ENCODE data around the gene SASH3. TPM values are rescaled to one million over a fixed set of nuclear protein-coding genes. Genes with fewer than 3 reads are reported as not detected.

Gene SASH3
- polyA plus RNA-seq, 1 of the 3 experiments (the other 2 are of a cell fraction), result not detected

DNA sequence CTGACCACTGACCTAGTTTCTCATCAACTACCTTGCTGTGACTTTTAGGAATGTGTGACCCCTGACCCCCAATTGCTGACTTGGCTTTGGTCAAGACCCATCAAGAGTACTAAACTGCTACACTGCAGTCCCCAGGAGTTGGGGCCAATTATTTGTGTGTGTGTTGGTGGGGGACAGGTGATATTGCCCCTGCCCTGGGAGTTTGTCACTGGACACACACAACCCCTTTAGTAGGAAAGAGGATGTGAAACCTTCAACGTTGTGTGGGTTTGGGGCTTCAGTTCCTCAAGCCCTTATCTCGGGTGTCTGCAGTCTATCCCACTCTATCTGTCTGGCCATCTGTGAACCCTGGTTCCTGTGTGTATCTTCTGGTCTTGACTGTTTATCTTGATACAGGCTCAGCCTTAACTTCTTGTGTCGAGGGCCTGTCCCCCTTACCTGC, 6.5 kb downstream of the SASH3 start (continued):
- TF ChIP-seq, protein P1, sequence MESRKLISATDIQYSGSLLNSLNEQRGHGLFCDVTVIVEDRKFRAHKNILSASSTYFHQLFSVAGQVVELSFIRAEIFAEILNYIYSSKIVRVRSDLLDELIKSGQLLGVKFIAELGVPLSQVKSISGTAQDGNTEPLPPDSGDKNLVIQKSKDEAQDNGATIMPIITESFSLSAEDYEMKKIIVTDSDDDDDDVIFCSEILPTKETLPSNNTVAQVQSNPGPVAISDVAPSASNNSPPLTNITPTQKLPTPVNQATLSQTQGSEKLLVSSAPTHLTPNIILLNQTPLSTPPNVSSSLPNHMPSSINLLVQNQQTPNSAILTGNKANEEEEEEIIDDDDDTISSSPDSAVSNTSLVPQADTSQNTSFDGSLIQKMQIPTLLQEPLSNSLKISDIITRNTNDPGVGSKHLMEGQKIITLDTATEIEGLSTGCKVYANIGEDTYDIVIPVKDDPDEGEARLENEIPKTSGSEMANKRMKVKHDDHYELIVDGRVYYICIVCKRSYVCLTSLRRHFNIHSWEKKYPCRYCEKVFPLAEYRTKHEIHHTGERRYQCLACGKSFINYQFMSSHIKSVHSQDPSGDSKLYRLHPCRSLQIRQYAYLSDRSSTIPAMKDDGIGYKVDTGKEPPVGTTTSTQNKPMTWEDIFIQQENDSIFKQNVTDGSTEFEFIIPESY (IDR thresholded peaks at IDR 0.05; ENCODE audit: borderline replicate concordance, low read depth), result no peak
- TF ChIP-seq GABPA (IDR thresholded peaks at IDR 0.05; ENCODE audit: low read depth), result no peak
- no peak for TF ChIP-seq TAF1 (IDR thresholded peaks at IDR 0.05; ENCODE audit: borderline replicate concordance, low read depth, low read length)
- no peak for TF ChIP-seq EZH2phosphoT487 (IDR thresholded peaks at IDR 0.05; ENCODE audit: borderline replicate concordance, low read depth)
- TF ChIP-seq SIN3A (IDR thresholded peaks at IDR 0.05; ENCODE audit: borderline replicate concordance, low read depth, low read length), result no peak
- no peak for TF ChIP-seq RFX5 (IDR thresholded peaks at IDR 0.05; ENCODE audit: low read length)

DNA sequence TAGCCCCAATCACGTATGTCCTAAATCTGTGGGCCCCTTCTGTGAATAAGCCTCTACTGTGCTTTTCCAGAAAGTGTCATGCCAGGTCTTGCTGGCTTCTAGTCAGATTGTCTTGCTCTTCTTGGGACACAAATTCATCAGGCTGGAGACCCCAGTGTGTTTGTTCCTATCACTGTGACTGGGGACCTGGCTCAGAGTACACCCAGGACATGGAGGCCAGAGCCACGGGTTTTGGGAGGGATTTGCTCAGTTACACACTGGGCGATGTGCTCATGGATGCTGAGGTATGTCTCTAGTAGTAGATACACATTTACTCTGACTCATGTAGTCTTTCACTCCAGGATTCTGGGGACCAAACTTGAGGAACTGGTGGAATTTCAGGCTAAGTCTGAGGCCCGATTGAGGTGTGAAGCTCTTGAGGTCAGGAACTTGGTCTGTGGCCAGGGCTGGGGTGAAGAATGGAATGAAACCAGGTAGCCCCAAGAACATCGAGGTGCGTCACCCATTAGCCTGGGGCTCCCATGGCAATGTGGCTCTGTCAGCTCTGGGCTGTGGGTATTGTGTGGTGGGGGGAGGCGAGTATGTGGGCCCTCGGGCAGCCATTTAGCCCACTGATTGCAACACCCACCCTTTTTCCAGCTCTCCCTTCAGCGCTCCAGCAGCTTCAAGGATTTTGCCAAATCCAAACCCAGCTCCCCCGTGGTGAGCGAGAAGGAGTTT, 7.7 kb downstream of the SASH3 start:
- H3K9ac ChIP-seq, result no peak overlapping the region
- ChIA-PET POLR2A (no interaction called here), CTCF (interaction anchor here (0.6 kb wide), 1 partner anchor 11 kb away, joined by 3 read pairs; no protein-coding TSS in a partner anchor)
- WGBS (ENCODE audit: low lambda C conversion rate), result 41% methylated on average over 9 of the region's 11 CpGs
- DNase-seq, result no peak
- no peaks in the 10 kb centered on the region; the same call in 1 of the 2 replicates for H3K27me3 ChIP-seq (ENCODE audit: insufficient read depth)
- no peak for TF ChIP-seq EP300 (IDR thresholded peaks at IDR 0.05; ENCODE audit: borderline replicate concordance in 1 of 2, low read depth in 1 of 2, low read length in 1 of 2)
- TF ChIP-seq, protein P2, sequence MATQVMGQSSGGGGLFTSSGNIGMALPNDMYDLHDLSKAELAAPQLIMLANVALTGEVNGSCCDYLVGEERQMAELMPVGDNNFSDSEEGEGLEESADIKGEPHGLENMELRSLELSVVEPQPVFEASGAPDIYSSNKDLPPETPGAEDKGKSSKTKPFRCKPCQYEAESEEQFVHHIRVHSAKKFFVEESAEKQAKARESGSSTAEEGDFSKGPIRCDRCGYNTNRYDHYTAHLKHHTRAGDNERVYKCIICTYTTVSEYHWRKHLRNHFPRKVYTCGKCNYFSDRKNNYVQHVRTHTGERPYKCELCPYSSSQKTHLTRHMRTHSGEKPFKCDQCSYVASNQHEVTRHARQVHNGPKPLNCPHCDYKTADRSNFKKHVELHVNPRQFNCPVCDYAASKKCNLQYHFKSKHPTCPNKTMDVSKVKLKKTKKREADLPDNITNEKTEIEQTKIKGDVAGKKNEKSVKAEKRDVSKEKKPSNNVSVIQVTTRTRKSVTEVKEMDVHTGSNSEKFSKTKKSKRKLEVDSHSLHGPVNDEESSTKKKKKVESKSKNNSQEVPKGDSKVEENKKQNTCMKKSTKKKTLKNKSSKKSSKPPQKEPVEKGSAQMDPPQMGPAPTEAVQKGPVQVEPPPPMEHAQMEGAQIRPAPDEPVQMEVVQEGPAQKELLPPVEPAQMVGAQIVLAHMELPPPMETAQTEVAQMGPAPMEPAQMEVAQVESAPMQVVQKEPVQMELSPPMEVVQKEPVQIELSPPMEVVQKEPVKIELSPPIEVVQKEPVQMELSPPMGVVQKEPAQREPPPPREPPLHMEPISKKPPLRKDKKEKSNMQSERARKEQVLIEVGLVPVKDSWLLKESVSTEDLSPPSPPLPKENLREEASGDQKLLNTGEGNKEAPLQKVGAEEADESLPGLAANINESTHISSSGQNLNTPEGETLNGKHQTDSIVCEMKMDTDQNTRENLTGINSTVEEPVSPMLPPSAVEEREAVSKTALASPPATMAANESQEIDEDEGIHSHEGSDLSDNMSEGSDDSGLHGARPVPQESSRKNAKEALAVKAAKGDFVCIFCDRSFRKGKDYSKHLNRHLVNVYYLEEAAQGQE (IDR thresholded peaks at IDR 0.05; ENCODE audit: low read depth, low read length), result no peak
- TF ChIP-seq NFIC (IDR thresholded peaks at IDR 0.05; ENCODE audit: borderline replicate concordance), result no peak
- TF ChIP-seq MEF2A (IDR thresholded peaks at IDR 0.05; ENCODE audit: borderline replicate concordance, low read depth), result no peak
- no peak for TF ChIP-seq POLR2AphosphoS5 (IDR thresholded peaks at IDR 0.05; ENCODE audit: low read depth, low read length)
- no peak for TF ChIP-seq ELF1 (IDR thresholded peaks at IDR 0.05)
- TF ChIP-seq RXRA (IDR thresholded peaks at IDR 0.05; ENCODE audit: borderline replicate concordance, low read depth), result no peak
- TF ChIP-seq, protein P3, sequence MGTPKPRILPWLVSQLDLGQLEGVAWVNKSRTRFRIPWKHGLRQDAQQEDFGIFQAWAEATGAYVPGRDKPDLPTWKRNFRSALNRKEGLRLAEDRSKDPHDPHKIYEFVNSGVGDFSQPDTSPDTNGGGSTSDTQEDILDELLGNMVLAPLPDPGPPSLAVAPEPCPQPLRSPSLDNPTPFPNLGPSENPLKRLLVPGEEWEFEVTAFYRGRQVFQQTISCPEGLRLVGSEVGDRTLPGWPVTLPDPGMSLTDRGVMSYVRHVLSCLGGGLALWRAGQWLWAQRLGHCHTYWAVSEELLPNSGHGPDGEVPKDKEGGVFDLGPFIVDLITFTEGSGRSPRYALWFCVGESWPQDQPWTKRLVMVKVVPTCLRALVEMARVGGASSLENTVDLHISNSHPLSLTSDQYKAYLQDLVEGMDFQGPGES (IDR thresholded peaks at IDR 0.05; ENCODE audit: low read depth, low read length), result no peak
- TF ChIP-seq, protein P4, sequence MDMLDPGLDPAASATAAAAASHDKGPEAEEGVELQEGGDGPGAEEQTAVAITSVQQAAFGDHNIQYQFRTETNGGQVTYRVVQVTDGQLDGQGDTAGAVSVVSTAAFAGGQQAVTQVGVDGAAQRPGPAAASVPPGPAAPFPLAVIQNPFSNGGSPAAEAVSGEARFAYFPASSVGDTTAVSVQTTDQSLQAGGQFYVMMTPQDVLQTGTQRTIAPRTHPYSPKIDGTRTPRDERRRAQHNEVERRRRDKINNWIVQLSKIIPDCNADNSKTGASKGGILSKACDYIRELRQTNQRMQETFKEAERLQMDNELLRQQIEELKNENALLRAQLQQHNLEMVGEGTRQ (IDR thresholded peaks at IDR 0.05; ENCODE audit: borderline replicate concordance, low read depth, low read length), result no peak
- TF ChIP-seq, protein P5, sequence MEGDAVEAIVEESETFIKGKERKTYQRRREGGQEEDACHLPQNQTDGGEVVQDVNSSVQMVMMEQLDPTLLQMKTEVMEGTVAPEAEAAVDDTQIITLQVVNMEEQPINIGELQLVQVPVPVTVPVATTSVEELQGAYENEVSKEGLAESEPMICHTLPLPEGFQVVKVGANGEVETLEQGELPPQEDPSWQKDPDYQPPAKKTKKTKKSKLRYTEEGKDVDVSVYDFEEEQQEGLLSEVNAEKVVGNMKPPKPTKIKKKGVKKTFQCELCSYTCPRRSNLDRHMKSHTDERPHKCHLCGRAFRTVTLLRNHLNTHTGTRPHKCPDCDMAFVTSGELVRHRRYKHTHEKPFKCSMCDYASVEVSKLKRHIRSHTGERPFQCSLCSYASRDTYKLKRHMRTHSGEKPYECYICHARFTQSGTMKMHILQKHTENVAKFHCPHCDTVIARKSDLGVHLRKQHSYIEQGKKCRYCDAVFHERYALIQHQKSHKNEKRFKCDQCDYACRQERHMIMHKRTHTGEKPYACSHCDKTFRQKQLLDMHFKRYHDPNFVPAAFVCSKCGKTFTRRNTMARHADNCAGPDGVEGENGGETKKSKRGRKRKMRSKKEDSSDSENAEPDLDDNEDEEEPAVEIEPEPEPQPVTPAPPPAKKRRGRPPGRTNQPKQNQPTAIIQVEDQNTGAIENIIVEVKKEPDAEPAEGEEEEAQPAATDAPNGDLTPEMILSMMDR (IDR thresholded peaks at IDR 0.05), result no peak
- no peak for TF ChIP-seq YY1 (IDR thresholded peaks at IDR 0.05; ENCODE audit: low read depth)
- H4K20me1 ChIP-seq (ENCODE audit: insufficient read depth), result no peaks in the 10 kb centered on the region
- H3K4me3 ChIP-seq (ENCODE audit: low read depth in 2 of 2, low read length in 1 of 2), result no peak overlapping the region
- no peak overlapping the region for H3K27ac ChIP-seq (ENCODE audit: low read depth in 2 of 2, low read length in 1 of 2)
- H3K36me3 ChIP-seq (replicated peaks in 1 of 2; ENCODE audit: control insufficient read depth in 1 of 2, insufficient read depth in 2 of 2, low read length in 1 of 2), result no peaks in the 10 kb centered on the region
- H3K4me2 ChIP-seq, result no peak overlapping the region
- no peaks in the 10 kb centered on the region; a peak in 1 of 4 replicates for H3K4me1 ChIP-seq (ENCODE audit: control insufficient read depth in 1 of 2, insufficient read depth in 2 of 2, low read depth in 1 of 2, low read length in 1 of 2)
- no peaks in the 10 kb centered on the region for H3K9me3 ChIP-seq
- H3K79me2 ChIP-seq (ENCODE audit: insufficient read depth), result no peaks in the 10 kb centered on the region
- no peak overlapping the region for H2AFZ ChIP-seq (ENCODE audit: low read depth)
- H3F3A ChIP-seq (replicated peaks; ENCODE audit: insufficient read depth), result no peaks in the 10 kb centered on the region
- H3K9me2 ChIP-seq, result no peaks in the 10 kb centered on the region
